ENCODE results near the gene MROH9.
A peak's percentile ranks its signal among the peaks of the same experiment; 100 is the strongest.

MROH9 gene, protein sequence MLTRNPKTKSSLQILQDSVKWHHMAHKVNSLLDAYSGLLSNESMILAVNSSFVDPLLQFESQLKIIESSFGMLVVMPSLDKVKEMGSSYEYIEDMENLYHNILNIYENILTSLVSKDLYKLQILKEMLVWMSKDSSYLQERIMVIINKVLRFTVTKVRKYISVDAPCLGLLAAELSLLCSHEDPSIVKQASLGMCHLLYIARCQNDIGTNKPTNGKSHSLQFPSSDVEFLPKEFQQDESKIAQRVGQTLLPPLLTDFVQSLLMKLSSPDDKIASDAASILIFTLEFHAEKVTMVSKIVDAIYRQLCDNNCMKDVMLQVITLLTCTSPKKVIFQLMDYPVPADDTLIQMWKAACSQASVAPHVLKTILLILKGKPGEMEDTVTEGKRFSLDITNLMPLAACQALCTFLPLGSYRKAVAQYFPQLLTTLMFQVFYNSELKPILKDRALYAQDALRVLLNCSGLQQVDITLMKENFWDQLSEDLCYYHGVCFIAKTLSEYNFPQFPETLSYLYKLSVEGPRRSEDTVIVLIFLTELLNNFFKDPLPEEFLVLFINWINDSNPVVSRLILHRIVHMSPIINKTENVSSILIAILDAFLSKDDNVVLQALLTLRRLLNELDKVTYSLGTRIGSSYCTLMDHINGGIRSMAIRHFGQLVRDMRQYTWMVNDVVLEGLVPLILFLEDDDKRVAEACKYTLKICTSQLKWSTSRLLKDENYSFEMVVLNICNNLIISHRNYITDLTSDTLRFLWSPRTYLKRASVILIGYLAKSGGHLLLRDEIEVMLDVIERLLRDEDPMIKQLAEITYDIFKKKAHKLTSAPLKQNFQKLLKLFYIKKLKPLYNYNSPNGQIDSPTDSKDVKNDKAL

DNA sequence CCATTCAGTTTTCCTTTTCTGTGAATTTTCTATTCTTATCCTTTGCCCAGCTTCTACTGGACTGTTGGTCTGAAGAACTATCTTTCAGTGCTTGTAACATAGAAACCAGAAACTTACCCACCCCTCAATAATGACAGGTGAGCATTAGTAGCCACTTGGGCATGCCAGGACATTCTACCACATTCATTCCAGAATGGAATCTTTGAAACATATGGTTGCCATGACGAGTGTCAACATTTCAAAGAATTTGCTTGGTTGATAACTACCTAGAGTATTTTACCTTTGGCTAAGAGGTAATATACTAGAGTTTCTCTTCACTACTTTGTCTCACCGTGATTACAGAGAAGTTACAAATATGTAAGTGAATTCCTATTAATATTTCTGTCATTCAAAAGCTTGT lies at the start of gene MROH9:
Gene MROH9 (plus strand): TSS at position 304 of the 400 bp plus-strand sequence. CDS start 10,023 bp downstream, outside the sequence.
- DNase-seq (ENCODE audit: low read depth in 2 of 2): no peak
- H3K4me3 ChIP-seq (replicated peaks in 1 of 2; ENCODE audit: low read depth in 2 of 2, low read length in 2 of 2): no peak within 1 kb of the TSS
- TF ChIP-seq, protein P1, sequence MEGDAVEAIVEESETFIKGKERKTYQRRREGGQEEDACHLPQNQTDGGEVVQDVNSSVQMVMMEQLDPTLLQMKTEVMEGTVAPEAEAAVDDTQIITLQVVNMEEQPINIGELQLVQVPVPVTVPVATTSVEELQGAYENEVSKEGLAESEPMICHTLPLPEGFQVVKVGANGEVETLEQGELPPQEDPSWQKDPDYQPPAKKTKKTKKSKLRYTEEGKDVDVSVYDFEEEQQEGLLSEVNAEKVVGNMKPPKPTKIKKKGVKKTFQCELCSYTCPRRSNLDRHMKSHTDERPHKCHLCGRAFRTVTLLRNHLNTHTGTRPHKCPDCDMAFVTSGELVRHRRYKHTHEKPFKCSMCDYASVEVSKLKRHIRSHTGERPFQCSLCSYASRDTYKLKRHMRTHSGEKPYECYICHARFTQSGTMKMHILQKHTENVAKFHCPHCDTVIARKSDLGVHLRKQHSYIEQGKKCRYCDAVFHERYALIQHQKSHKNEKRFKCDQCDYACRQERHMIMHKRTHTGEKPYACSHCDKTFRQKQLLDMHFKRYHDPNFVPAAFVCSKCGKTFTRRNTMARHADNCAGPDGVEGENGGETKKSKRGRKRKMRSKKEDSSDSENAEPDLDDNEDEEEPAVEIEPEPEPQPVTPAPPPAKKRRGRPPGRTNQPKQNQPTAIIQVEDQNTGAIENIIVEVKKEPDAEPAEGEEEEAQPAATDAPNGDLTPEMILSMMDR (IDR thresholded peaks at IDR 0.05; ENCODE audit: low read depth, low read length): no peak

DNA sequence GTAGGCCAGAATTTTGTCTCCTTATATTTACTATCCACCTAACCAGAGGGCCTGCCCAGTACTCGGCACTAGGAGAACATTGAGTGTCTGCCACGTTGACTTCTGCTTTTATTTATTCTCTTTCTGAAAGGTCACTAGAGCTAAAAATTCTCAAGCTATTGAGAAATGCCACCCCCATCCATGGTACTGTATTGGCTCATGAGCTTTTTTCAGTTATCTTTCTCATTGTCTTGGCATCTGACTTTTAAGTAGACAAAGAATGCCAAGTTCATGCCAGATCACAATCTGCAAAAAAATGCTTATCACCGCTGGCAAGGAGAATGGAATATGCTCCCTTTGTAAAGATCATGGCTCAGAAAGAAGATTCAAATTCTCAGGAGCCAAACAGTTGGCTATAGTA lies 49.8 kb upstream of the MROH9 start:
- H3K4me3 ChIP-seq (replicated peaks in 1 of 2; ENCODE audit: low read depth in 2 of 2, low read length in 2 of 2): no peak overlapping the region
- TF ChIP-seq, protein P1 (IDR thresholded peaks at IDR 0.05; ENCODE audit: low read depth, low read length): no peak
- DNase-seq (ENCODE audit: low read depth in 2 of 2): peak in 1 of 2 donors; percentile 31

DNA sequence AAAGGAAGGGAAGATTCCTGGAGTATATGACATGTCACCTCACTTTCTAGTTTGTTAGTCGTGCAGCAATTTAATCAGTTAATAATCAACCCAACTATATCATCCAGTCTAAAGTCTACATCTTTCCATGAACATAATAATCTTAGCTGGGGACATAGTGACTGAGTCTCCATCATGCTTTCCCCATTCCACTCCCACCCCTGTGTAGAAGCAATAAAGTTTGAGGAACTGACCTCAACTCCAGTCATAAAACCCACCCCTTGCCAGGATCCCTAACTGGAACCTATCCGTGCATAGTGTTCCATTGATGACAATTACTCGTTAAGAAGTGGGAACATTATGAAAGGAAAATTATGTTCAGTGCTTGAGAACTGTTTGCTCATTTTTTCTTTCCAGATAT lies 48.9 kb upstream of the MROH9 start:
- no peak for DNase-seq (ENCODE audit: low read depth in 2 of 2)
- H3K4me3 ChIP-seq (replicated peaks in 1 of 2; ENCODE audit: low read depth in 2 of 2, low read length in 2 of 2): no peak overlapping the region
- TF ChIP-seq, protein P1 (IDR thresholded peaks at IDR 0.05; ENCODE audit: low read depth, low read length): no peak

GRCh38 chr1:170887726-170888125 lies 47.6 kb upstream of the MROH9 start:
- H3K4me3 ChIP-seq (replicated peaks in 1 of 2; ENCODE audit: low read depth in 2 of 2, low read length in 2 of 2): no peak overlapping the region
- no peak for DNase-seq (ENCODE audit: low read depth in 2 of 2)
- TF ChIP-seq, protein P1 (IDR thresholded peaks at IDR 0.05; ENCODE audit: low read depth, low read length): no peak

DNA sequence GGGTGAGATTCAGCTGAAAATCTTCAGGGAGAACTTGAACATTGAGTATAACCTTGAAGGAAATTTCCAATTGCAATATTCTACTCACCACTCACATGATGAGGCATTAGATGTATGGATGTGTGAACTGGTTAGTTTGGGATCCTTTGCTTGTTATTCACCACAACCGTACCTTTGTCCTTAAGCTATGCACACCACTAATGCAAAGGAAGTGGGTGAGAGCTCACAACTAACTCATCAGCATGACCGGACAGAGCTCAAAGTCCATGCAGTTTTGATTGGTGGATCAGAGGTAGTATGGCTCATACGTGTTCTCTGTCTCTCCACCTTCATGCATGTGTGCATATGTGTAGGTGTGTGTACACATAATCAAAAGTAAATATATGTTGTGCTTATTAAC lies 43.5 kb upstream of the MROH9 start:
- TF ChIP-seq, protein P1 (IDR thresholded peaks at IDR 0.05; ENCODE audit: low read depth, low read length): no peak
- H3K4me3 ChIP-seq (replicated peaks in 1 of 2; ENCODE audit: low read depth in 2 of 2, low read length in 2 of 2): no peak overlapping the region
- DNase-seq (ENCODE audit: low read depth in 2 of 2): no peak

GRCh38 chr1:170893655-170894297 lies 41.6 kb upstream of the MROH9 start:
- TF ChIP-seq, protein P1 (IDR thresholded peaks at IDR 0.05; ENCODE audit: low read depth, low read length): no peak
- no peak overlapping the region for H3K4me3 ChIP-seq (replicated peaks in 1 of 2; ENCODE audit: low read depth in 2 of 2, low read length in 2 of 2)
- DNase-seq (ENCODE audit: low read depth in 2 of 2): no peak
